H1 (cell line): ENCODE results near the gene GAB2. TPM values are rescaled to one million over a fixed set of nuclear protein-coding genes. Genes with fewer than 3 reads are reported as not detected.

Experiments
- CTCF ChIA-PET: fragments of 300-600 bp; sonication (Branson Sonifier 250); formaldehyde crosslinking; loops from one replicate; lab custom pipeline; 2021; ENCODE audit not compliant: partially characterized antibody; lab: Charles Lee
- POLR2A ChIA-PET: fragments of 300-600 bp; sonication (Branson Sonifier 250); formaldehyde crosslinking; loops from one replicate; lab custom pipeline; 2021; ENCODE audit warnings: inconsistent platforms; ENCODE audit not compliant: partially characterized antibody; lab: Charles Lee
- DNase-seq, 2 experiments: peaks; one replicate each; pipeline versions ENCODE4 v3.0.0 to v3.0.0-alpha.2; 2010 to 2022; ENCODE audit warnings: low spot score in 2 of 2, low read depth in 1 of 2, mixed read lengths in 1 of 2
- FAIRE-seq: peaks from 2 replicates; lab custom pipeline; 2011; peaks lifted over from hg19 to GRCh38; lab: Jason Lieb, UNC
- H2AFZ ChIP-seq: 2 replicates; pipeline ENCODE4 v1.8.1; 2012; ENCODE audit warnings: low read length, inconsistent platforms
- H2AK5ac ChIP-seq: 2 replicates; pipeline ENCODE4 v1.6.1; 2013; ENCODE audit warnings: low read depth, low read length
- H2BK120ac ChIP-seq: replicated peaks from 2 replicates; pipeline ENCODE3; 2013; ENCODE audit warnings: low read depth, low read length, inconsistent platforms
- H2BK12ac ChIP-seq: 2 replicates; pipeline ENCODE4 v1.6.1; 2013; ENCODE audit warnings: low read depth, low read length
- H2BK15ac ChIP-seq: 2 replicates; pipeline ENCODE4 v1.6.1; 2013; ENCODE audit warnings: low read length
- H2BK20ac ChIP-seq: 2 replicates; pipeline ENCODE4 v1.6.1; 2013; ENCODE audit warnings: low read length
- H2BK5ac ChIP-seq: 2 replicates; pipeline ENCODE4 v1.6.1; 2013; ENCODE audit warnings: low read depth, low read length
- H3K14ac ChIP-seq: 2 replicates; pipeline ENCODE4 v1.6.1; 2013; ENCODE audit warnings: inconsistent platforms; ENCODE audit not compliant: insufficient read length
- H3K18ac ChIP-seq: 2 replicates; pipeline ENCODE4 v1.6.1; 2013; ENCODE audit warnings: low read length; ENCODE audit errors: extremely low read depth
- H3K23ac ChIP-seq: 2 replicates; pipeline ENCODE4 v1.6.1; 2013; ENCODE audit warnings: inconsistent platforms; ENCODE audit not compliant: insufficient read length
- H3K23me2 ChIP-seq: 2 replicates; pipeline ENCODE4 v1.6.1; 2013; ENCODE audit warnings: low read depth, low read length
- H3K27ac ChIP-seq: 2 replicates; pipeline ENCODE4 v1.6.1; 2011; ENCODE audit warnings: low read depth, low read length, inconsistent platforms
- H3K27me3 ChIP-seq, 4 experiments: replicated peaks in 1 of 4; 1 replicate in 1 of 4; 2 replicates in 3 of 4; pipeline versions ENCODE4 v1.6.1 to v1.8.1; 2011 to 2013; ENCODE audit warnings: low read length in 3 of 4, mild to moderate bottlenecking in 3 of 4, inconsistent platforms in 2 of 4, mixed read lengths in 2 of 4, moderate library complexity in 1 of 4; ENCODE audit not compliant: control insufficient read depth in 3 of 4, insufficient read depth in 3 of 4; ENCODE audit errors: extremely low read depth in 1 of 4
- H3K36me3 ChIP-seq, 4 experiments: 2 replicates each; pipeline versions ENCODE4 v1.6.1 to v1.8.1; 2011 to 2013; ENCODE audit warnings: mild to moderate bottlenecking in 4 of 4, low read length in 3 of 4, moderate library complexity in 2 of 4, control low read depth in 1 of 4, inconsistent platforms in 1 of 4; ENCODE audit not compliant: insufficient read depth in 4 of 4, control insufficient read depth in 2 of 4
- H3K4ac ChIP-seq: replicated peaks from 2 replicates; pipeline ENCODE3; 2013; ENCODE audit warnings: low read length, low read depth, mixed read lengths, inconsistent platforms; ENCODE audit not compliant: insufficient read length
- H3K4me1 ChIP-seq, 4 experiments: replicated peaks in 1 of 4; 1 replicate in 1 of 4; 2 replicates in 3 of 4; pipeline versions ENCODE4 v1.6.1 to v1.8.1; 2011 to 2013; ENCODE audit warnings: low read length in 3 of 4, inconsistent platforms in 2 of 4, mixed read lengths in 1 of 4; ENCODE audit not compliant: insufficient read depth in 4 of 4, control insufficient read depth in 3 of 4
- H3K4me2 ChIP-seq, 2 experiments: 2 replicates each; pipeline versions ENCODE4 v1.6.1 to v1.8.1; 2011 to 2013; ENCODE audit warnings: low read depth in 2 of 2, low read length in 2 of 2, control low read depth in 1 of 2, inconsistent platforms in 1 of 2, mild to moderate bottlenecking in 1 of 2; ENCODE audit not compliant: insufficient read depth in 1 of 2
- H3K4me3 ChIP-seq, 4 experiments: fragments of 200-600, 300-600 bp in 1 of 4; sonication (generic), shearing (Covaris generic), sonication (Bioruptor Twin) in 1 of 4; 2 replicates each; pipeline versions ENCODE4 v1.5.1 to v1.8.1; 2011 to 2016; ENCODE audit warnings: low read length in 4 of 4, low read depth in 3 of 4, control low read depth in 2 of 4, inconsistent platforms in 2 of 4, mild to moderate bottlenecking in 2 of 4, mixed read lengths in 1 of 4, moderate library complexity in 1 of 4; ENCODE audit not compliant: insufficient read depth in 2 of 4; ENCODE audit errors: extremely low read depth in 1 of 4
- H3K56ac ChIP-seq: replicated peaks from 2 replicates; pipeline ENCODE3; 2013; ENCODE audit warnings: low read depth, mild to moderate bottlenecking, mixed read lengths, low read length, inconsistent platforms; ENCODE audit not compliant: insufficient read length
- H3K79me1 ChIP-seq: 2 replicates; pipeline ENCODE4 v1.6.1; 2013; ENCODE audit warnings: low read depth, low read length, control low read depth
- H3K79me2 ChIP-seq, 2 experiments: 2 replicates each; pipeline versions ENCODE4 v1.6.1 to v1.8.1; 2012 to 2013; ENCODE audit warnings: low read length in 2 of 2, mild to moderate bottlenecking in 2 of 2, inconsistent platforms in 1 of 2; ENCODE audit not compliant: insufficient read depth in 2 of 2, control insufficient read depth in 1 of 2
- H3K9ac ChIP-seq, 4 experiments: replicated peaks in 1 of 4; 1 replicate in 1 of 4; 2 replicates in 3 of 4; pipeline versions ENCODE4 v1.6.1 to v1.8.1; 2011 to 2013; ENCODE audit warnings: low read depth in 3 of 4, low read length in 3 of 4, control low read depth in 2 of 4, mild to moderate bottlenecking in 2 of 4, moderate library complexity in 2 of 4, inconsistent platforms in 1 of 4; ENCODE audit errors: extremely low read depth in 1 of 4
- H3K9me3 ChIP-seq, 2 experiments: 2 replicates each; pipeline versions ENCODE4 v1.6.1 to v1.8.1; 2012 to 2013; ENCODE audit warnings: mild to moderate bottlenecking in 2 of 2, moderate library complexity in 2 of 2, control low read depth in 1 of 2, inconsistent platforms in 1 of 2, low read depth in 1 of 2, low read length in 1 of 2, mixed read lengths in 1 of 2; ENCODE audit not compliant: insufficient read depth in 2 of 2
- H4K20me1 ChIP-seq, 2 experiments: replicated peaks in 1 of 2; 2 replicates each; pipeline versions ENCODE3 to v1.8.1; 2011 to 2013; ENCODE audit warnings: inconsistent platforms in 2 of 2, low read length in 2 of 2, mild to moderate bottlenecking in 1 of 2; ENCODE audit not compliant: insufficient read depth in 2 of 2, control insufficient read depth in 1 of 2
- H4K5ac ChIP-seq: 2 replicates; pipeline ENCODE4 v1.6.1; 2013; ENCODE audit warnings: low read length, low read depth, mixed read lengths, inconsistent platforms; ENCODE audit not compliant: insufficient read length
- H4K8ac ChIP-seq: 2 replicates; pipeline ENCODE4 v1.8.0; 2013; ENCODE audit warnings: mild to moderate bottlenecking, moderate library complexity, low read length, inconsistent platforms; ENCODE audit not compliant: insufficient read depth; ENCODE audit errors: extremely low read depth
- H4K91ac ChIP-seq: replicated peaks from 2 replicates; pipeline ENCODE3; 2013; ENCODE audit warnings: low read length, mixed read lengths, inconsistent platforms; ENCODE audit not compliant: insufficient read length
- CBX5 ChIP-seq: fragments of 300-800, 300-1000 bp; sonication (generic); IDR thresholded peaks from 2 replicates; pipeline ENCODE4 v1.7.1; 2016; ENCODE audit warnings: antibody characterized with exemption, low read length, low read depth
- EZH2 ChIP-seq: fragments of 200-600 bp; sonication (generic); IDR thresholded peaks from 2 replicates; pipeline ENCODE4 v1.7.1; 2012; ENCODE audit warnings: low read depth, mild to moderate bottlenecking, moderate library complexity, low read length, inconsistent platforms; ENCODE audit not compliant: severe bottlenecking
- POLR2A ChIP-seq, 2 experiments: IDR thresholded peaks; 1 replicate in 1 of 2; 2 replicates in 1 of 2; pipeline ENCODE4 v1.6.1; 2011; ENCODE audit warnings: low read depth in 2 of 2, low read length in 2 of 2, mild to moderate bottlenecking in 2 of 2; ENCODE audit errors: control extremely low read depth in 1 of 2
- SP4 ChIP-seq: IDR thresholded peaks from 2 replicates; pipeline ENCODE4 v1.6.1; 2012; ENCODE audit warnings: low read length, inconsistent platforms
- TBP ChIP-seq: IDR thresholded peaks from 2 replicates; pipeline ENCODE4 v1.6.1; 2011; ENCODE audit warnings: low read depth, low read length, improper control_type of control experiment
- TCF12 ChIP-seq: IDR thresholded peaks from 2 replicates; pipeline ENCODE4 v1.6.1; 2011; ENCODE audit warnings: low read depth, mild to moderate bottlenecking, low read length
- WGBS, 2 experiments: shearing (Covaris generic) in 1 of 2; methylation state at CpG; one replicate each; pipeline versions ENCODE4 v1.1.6 to v1.1.7; 2013 to 2015; ENCODE audit warnings: low lambda C conversion rate in 2 of 2, mixed read lengths in 2 of 2, inconsistent platforms in 1 of 2, low coverage in 1 of 2, missing lambda C conversion rate in 1 of 2; ENCODE audit not compliant: insufficient replicate concordance in 2 of 2, insufficient coverage in 1 of 2, insufficient read length in 1 of 2; ENCODE audit errors: extremely low coverage in 1 of 2, missing lambda C conversion rate in 1 of 2; 5-methylcytosine and 5-hydroxymethylcytosine counted together
- polyA plus RNA-seq, 7 experiments: library from polyadenylated mRNA; depleted of rRNA in 3 of 7; stranded (reverse) in 5 of 7; unstranded in 2 of 7; fragments of >200 nt in 5 of 7; fragments of 200-250 nt in 2 of 7; gene quantifications; 1 replicate in 5 of 7; 2 replicates in 1 of 7; 4 replicates in 1 of 7; pipeline versions ENCODE4 v1.2.1 to v1.2.3, GENCODE V29; 2011 to 2013; ENCODE audit warnings: missing spikeins in 2 of 7, mixed read lengths in 2 of 7
- total RNA-seq: library from RNA; stranded (reverse); fragmentation: NEBNext Ultra II Directional; extraction: Animal tissue kit (Norgen Biotek cat#: 25700); gene quantifications from 2 replicates; pipeline ENCODE4 v1.2.1, GENCODE V29; 2021

The GAB2 gene
- total and polyA plus RNA-seq, 2 of the 8 experiments (the other 6 are each of a cell fraction or from before 2014, with no cell fraction given) = 6.3 to 14.0 TPM

DNA sequence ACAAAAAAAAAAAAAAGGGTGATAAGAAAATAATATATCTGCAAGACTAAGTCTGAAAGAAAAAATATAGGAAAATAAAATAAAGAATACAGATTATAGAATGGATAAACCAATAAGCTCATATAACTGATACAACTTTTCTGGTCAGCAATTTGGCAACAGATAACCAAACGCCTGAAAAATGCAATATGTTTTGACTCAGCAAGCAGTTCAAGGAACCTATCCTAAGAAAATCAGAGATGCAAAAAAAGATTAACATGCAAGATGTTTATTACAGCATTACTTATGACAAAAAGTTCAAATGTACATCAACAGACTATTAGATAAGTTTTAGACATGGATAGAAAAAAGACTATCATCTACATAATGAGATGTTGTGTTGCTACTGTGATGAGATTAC lies 27.1 kb upstream of the GAB2 start:
- H3K4me1 ChIP-seq = no peaks in the 10 kb centered on the region
- no peaks in the 10 kb centered on the region for H3K79me2 ChIP-seq
- H3K4me3 ChIP-seq = no peak overlapping the region
- no peak overlapping the region for H3K14ac ChIP-seq
- H2AK5ac ChIP-seq = no peak overlapping the region
- no peak overlapping the region for H3K9ac ChIP-seq
- H3K27ac ChIP-seq = no peak overlapping the region
- no peaks in the 10 kb centered on the region for H3K79me1 ChIP-seq
- no peak overlapping the region for H3K18ac ChIP-seq
- ChIA-PET CTCF (interaction anchor here (0.6 to 2.3 kb wide), 3 partner anchors 13 to 487 kb away, joined by 3 to 7 read pairs (median 4); no protein-coding TSS in a partner anchor), POLR2A (no interaction called here)
- no peak overlapping the region for H3K56ac ChIP-seq
- H2BK120ac ChIP-seq = no peak overlapping the region
- no peak overlapping the region for H3K4ac ChIP-seq
- no peak overlapping the region for H3K4me2 ChIP-seq
- no peak overlapping the region for H4K5ac ChIP-seq
- H3K23ac ChIP-seq = no peak overlapping the region
- FAIRE-seq = no peak
- no peaks in the 10 kb centered on the region; the same call in 1 of the 2 replicates for H3K23me2 ChIP-seq
- 86% methylated on average over 1 of the region's 1 CpG; no CpG with 5 or more reads in 1 of the 2 experiments for WGBS, 2 experiments
- peaks cover 0 to 22% (median 2%) of the 10 kb centered on the region in 4 experiments; a peak in 6 of 8 replicates for H3K36me3 ChIP-seq
- TF ChIP-seq EZH2 (no peak), CBX5 (no peak), TCF12 (no peak), SP4 (no peak), POLR2A (IDR thresholded peaks at IDR 0.05; ENCODE audit: control extremely low read depth in 1 of 2, low read depth in 2 of 2, low read length in 2 of 2) (no peak), TBP (no peak)
- no peak overlapping the region for H2BK20ac ChIP-seq
- H4K91ac ChIP-seq = no peak overlapping the region
- H3K27me3 ChIP-seq = no peaks in the 10 kb centered on the region
- H2BK12ac ChIP-seq = no peak overlapping the region
- H2BK15ac ChIP-seq = no peak overlapping the region
- H4K20me1 ChIP-seq = no peaks in the 10 kb centered on the region
- H2BK5ac ChIP-seq = no peak overlapping the region
- no peaks in the 10 kb centered on the region for H3K9me3 ChIP-seq
- H2AFZ ChIP-seq = no peak overlapping the region
- no peak overlapping the region for H4K8ac ChIP-seq
- no peak for DNase-seq
